ENCODE measurements around the gene AMMECR1. TPM values are rescaled to one million over a fixed set of nuclear protein-coding genes. Genes with fewer than 3 reads are reported as not detected.

Gene AMMECR1
- total RNA-seq, 1 experiment from 2014 or later, result 23.0 TPM

GRCh38 chrX:110310000-110310790, 7.7 kb downstream of the AMMECR1 start:
- TF ChIP-seq CTCF (IDR thresholded peaks at IDR 0.05; ENCODE audit: insufficient read depth in 1 of 2, low read depth in 1 of 2, low read length in 1 of 2, severe bottlenecking in 1 of 2, unreplicated experiment in 1 of 2), result no peak
- Histone ChIP-seq H3K9me3 (no peaks in the 10 kb centered on the region), H3K4me3 (ENCODE audit: low read depth, low read length) (no peak overlapping the region), H3K27me3 (replicated peaks; ENCODE audit: control insufficient read depth, insufficient read depth, low read length) (no peaks in the 10 kb centered on the region), H3K4me1 (no peaks in the 10 kb centered on the region), H3K36me3 (ENCODE audit: control insufficient read depth, insufficient read depth, low read length) (no peaks in the 10 kb centered on the region)
- Mint-ChIP-seq H3K36me3 (ENCODE audit: insufficient read depth, unreplicated experiment) (no peaks in the 10 kb centered on the region), H3K9me3 (ENCODE audit: unreplicated experiment) (no peaks in the 10 kb centered on the region), H3K27ac (ENCODE audit: unreplicated experiment) (no peak overlapping the region), H3K27me3 (ENCODE audit: insufficient read depth, unreplicated experiment) (no peaks in the 10 kb centered on the region), H3K4me1 (ENCODE audit: low read depth, unreplicated experiment) (no peaks in the 10 kb centered on the region), H3K4me3 (ENCODE audit: unreplicated experiment) (no peak overlapping the region)
- POLR2A ChIA-PET, result no interaction called here
- intact Hi-C loops (cut with micrococcal nuclease; ENCODE audit: unreplicated experiment), result loop anchor here (10.0 kb wide), 1 partner anchor 145 kb away; no protein-coding TSS in a partner anchor
- no peak for DNase-seq
- BruUV-seq (replicated peaks), result no TSS peak
- CTCF ChIA-PET, result no interaction called here

DNA sequence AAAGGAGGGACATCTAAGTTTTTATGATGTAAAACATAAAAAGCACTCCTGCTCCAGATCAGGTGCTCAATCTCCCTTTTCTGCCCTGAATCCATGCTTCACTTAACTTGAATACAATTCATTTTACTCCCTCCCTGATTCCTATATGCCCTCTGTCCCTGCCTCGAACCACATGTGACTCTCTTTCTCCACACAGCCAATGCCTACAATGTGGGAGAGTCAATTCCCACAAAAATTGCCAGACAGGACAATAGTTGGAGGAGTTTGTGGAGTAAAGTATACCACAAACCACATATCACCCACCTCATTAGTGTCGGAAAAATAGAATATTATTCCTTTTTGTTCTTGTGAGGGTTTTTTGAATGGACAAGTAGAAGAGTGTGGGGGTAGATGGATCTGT, 9.7 kb downstream of the AMMECR1 start:
- intact Hi-C loops (cut with micrococcal nuclease; ENCODE audit: unreplicated experiment), result no loop called here
- BruUV-seq (replicated peaks), result no TSS peak
- Histone ChIP-seq H3K36me3 (ENCODE audit: control insufficient read depth, insufficient read depth, low read length) (no peaks in the 10 kb centered on the region), H3K4me3 (ENCODE audit: low read depth, low read length) (no peak overlapping the region), H3K9me3 (no peaks in the 10 kb centered on the region), H3K4me1 (no peaks in the 10 kb centered on the region), H3K27me3 (replicated peaks; ENCODE audit: control insufficient read depth, insufficient read depth, low read length) (no peaks in the 10 kb centered on the region)
- ChIA-PET POLR2A (no interaction called here), CTCF (no interaction called here)
- Mint-ChIP-seq H3K36me3 (ENCODE audit: insufficient read depth, unreplicated experiment) (no peaks in the 10 kb centered on the region), H3K27me3 (ENCODE audit: insufficient read depth, unreplicated experiment) (no peaks in the 10 kb centered on the region), H3K4me1 (ENCODE audit: low read depth, unreplicated experiment) (no peaks in the 10 kb centered on the region), H3K9me3 (ENCODE audit: unreplicated experiment) (no peaks in the 10 kb centered on the region), H3K4me3 (ENCODE audit: unreplicated experiment) (no peak overlapping the region), H3K27ac (ENCODE audit: unreplicated experiment) (no peak overlapping the region)
- no peak for DNase-seq
- TF ChIP-seq CTCF (IDR thresholded peaks at IDR 0.05; ENCODE audit: insufficient read depth in 1 of 2, low read depth in 1 of 2, low read length in 1 of 2, severe bottlenecking in 1 of 2, unreplicated experiment in 1 of 2), result no peak

GRCh38 chrX:110304884-110305283, 13.0 kb downstream of the AMMECR1 start:
- no peaks in the 10 kb centered on the region for H3K9me3 Mint-ChIP-seq (ENCODE audit: unreplicated experiment)
- Histone ChIP-seq H3K36me3 (ENCODE audit: control insufficient read depth, insufficient read depth, low read length) (no peaks in the 10 kb centered on the region), H3K4me1 (no peaks in the 10 kb centered on the region), H3K9me3 (no peaks in the 10 kb centered on the region), H3K4me3 (ENCODE audit: low read depth, low read length) (no peak overlapping the region), H3K27me3 (replicated peaks; ENCODE audit: control insufficient read depth, insufficient read depth, low read length) (no peaks in the 10 kb centered on the region)
- no peak for TF ChIP-seq CTCF (IDR thresholded peaks at IDR 0.05; ENCODE audit: insufficient read depth in 1 of 2, low read depth in 1 of 2, low read length in 1 of 2, severe bottlenecking in 1 of 2, unreplicated experiment in 1 of 2)
- H3K4me1 Mint-ChIP-seq (ENCODE audit: low read depth, unreplicated experiment), result no peaks in the 10 kb centered on the region
- no peak for DNase-seq
- no TSS peak for BruUV-seq (replicated peaks)
- H3K4me3 Mint-ChIP-seq (ENCODE audit: unreplicated experiment), result no peak overlapping the region
- H3K36me3 Mint-ChIP-seq (ENCODE audit: insufficient read depth, unreplicated experiment), result no peaks in the 10 kb centered on the region
- H3K27ac Mint-ChIP-seq (ENCODE audit: unreplicated experiment), result no peak overlapping the region
- no peaks in the 10 kb centered on the region for H3K27me3 Mint-ChIP-seq (ENCODE audit: insufficient read depth, unreplicated experiment)
- ChIA-PET POLR2A (no interaction called here), CTCF (no interaction called here)
- intact Hi-C loops (cut with micrococcal nuclease; ENCODE audit: unreplicated experiment), result no loop called here
